HUDEP-2 (cell line): ENCODE measurements around the gene HIVEP3.

Experiments
- DNase-seq, 76 experiments: peaks; one replicate each; lab custom pipeline; 2025; ENCODE audit not compliant: unreplicated experiment in 76 of 76; lab: John Stamatoyannopoulos, UW

The HIVEP3 gene

GRCh38 chr1:41894808-41895483 is 23.8 kb downstream of the HIVEP3 start:
- no peak for DNase-seq

GRCh38 chr1:41894101-41894807 is 24.5 kb downstream of the HIVEP3 start:
- no peak for DNase-seq

DNA sequence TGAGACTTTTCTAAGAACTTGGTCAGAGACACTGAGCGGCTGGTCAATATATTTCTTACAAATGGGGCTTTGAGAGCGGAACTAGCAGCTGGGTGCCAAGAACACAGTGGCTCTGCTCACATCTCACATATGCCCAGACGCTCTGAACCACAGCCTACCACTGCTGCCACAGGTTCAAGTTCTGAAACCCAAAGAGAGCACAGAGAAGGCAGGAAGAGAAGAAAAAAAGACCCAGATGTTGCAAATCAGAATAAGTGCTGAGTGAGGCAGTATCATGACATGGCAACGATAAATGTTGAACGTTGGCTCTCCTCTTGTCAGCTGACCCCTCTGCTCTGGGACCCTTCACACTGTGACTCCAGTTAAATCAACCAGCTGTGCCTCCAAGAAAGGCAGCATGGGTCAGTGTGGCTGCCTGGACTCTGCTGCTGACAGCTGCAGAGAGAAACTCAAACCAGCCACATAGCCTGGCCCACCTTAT is 26.4 kb downstream of the HIVEP3 start:
- DNase-seq: no peak

DNA sequence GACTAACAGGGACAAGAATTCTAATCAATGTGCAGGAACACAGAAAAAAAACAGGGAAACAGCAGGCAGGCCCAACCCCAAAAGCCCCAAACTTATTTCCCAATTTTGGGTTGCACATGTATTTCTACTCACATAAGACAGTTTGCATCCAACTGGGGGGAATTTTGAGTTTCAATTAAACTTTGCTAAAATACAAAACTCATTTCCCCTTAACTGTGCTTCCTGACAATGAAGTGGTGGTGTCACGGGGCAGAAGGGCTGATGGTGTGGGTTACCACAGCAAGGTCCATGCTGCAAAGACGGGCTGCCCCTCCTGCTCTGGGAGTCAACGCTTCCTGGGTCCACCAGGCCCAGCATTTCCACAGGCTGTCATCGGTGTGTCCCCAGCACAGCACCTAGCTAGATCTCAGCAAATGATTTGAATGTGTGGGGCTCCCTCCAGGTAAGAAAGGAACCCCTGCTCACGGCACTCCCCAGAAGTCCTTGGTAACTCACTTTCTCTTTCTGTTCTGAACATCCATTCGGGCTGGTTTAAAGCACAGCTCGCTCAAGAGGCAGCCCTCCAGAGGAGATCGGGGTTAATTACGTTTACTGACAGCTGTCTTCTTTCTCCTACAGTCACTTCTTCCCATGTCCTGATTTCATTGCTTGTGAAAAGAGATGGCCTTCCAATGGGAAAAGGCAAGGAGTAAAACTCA is 27.4 kb downstream of the HIVEP3 start:
- peak in 1 of 76 experiments; percentile 8 for DNase-seq

GRCh38 chr1:41890825-41891198 is 27.9 kb downstream of the HIVEP3 start:
- DNase-seq: no peak

DNA sequence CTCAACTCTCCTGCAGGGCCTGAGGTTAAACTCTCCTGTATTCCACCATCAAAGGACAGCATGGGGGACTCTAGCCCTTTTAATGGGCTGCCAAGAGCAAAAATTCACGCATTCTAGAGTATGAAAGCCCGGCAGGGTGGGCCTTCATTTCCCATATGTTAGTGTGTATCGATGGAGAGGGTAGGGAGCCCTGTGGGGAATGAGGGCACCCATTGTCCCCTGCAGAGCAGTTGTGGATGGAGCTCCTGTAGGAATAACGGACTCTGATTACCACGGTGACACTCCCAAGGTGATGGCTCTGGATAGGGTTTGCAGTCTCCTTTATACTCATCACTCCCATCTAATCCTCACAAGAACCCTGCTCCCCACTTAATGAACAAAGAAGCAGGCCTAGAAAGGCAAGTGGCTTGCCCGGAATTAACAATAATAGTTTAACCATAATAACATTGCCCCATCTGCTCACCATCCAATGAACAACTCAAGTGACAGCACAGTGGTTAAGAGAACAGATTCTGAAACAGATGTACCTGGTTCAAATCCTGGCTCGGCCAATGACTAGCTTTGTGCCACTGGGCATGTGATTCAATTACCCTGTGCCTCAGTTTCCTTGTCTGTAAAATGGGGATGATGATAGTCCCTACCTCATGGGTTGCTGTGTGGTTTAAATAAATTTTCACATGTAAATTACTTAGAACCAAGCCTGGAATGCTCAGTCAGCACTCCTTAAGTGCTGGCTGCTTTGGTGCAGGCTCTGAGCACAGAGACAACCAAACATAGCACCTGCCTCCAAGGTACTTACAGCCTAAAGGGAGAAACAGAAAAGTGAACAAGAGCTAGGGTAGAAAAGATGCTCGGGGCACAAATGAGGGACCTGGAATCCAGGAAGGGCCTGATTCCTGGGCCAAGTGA is 29.0 kb downstream of the HIVEP3 start:
- DNase-seq: no peak

DNA sequence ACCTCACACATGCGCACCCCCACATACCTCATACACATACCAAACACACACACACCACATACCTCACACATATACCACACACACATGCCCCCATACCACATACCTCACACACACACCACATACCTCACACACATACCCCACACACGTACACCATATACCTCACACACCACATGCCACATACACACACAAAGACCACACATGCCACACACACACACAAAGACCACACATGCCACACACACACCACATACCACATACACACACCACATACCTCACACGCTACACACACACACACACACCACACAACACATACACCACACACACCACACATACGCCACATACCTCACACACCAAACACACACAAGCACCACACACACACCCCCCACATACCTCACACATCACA is 30.0 kb downstream of the HIVEP3 start:
- no peak for DNase-seq

DNA sequence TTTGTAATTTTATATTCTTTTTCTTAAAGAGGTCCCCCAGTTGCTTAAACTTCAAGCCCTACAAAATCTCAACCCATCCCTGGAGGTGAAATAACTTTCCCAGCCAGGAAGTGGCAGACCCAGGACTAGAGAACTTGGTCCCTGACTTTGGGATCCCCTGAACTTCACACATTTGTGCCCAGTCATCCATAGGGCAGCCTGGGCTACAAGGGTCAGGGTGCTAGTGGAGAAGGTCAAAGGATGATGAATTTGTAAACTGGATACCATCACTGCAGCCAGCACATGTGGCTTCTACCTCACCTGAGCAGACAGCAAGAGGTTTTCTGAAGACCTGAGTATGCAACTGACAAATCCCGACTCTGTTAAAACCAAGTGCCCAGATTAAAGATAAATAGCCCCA is 31.4 kb downstream of the HIVEP3 start:
- no peak for DNase-seq

DNA sequence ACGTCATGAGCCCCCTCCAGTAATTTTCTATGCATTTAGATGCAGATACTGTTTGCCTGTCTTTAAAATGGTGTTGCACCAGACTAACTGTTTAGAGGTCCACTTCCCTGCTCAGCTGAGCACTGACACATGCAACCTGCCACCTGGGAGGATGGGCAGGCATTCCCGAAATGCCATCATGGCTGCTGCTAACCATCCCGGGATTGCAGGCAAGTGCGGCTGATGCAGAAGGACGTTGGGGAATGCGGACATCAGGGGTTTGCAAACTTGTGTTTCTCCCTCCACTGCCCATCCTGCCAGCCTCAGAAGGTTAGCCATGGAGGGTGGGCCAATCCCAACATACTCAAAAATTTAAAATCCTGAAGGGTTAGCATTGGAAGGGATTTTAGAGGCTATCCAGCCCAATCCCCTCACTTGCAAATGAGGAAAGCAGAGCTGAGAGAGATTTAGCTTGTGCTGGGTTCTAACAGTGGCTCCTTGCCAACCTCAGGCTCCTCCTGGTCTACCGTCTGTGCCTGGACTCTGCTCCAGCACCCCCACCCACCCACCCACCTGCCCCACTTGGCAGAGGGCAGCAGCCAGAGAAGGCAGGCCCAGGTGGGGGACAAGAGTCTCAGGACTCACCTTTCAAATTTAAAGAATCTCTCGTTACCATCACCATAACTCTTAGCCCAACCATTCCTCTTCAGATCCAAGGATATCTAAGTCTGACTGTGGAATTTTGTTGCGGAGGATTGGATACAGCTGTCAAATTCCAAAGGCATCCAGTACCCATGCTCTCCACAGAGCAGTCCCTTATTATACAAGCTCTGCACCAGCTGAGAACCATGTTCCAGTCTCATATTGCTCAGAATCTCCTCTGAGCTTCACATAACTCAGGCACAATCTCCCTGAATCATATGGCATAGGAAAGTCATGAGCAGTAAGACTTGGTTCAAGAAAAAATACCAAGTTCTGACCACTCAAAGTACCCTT is 34.2 kb downstream of the HIVEP3 start:
- no peak for DNase-seq

DNA sequence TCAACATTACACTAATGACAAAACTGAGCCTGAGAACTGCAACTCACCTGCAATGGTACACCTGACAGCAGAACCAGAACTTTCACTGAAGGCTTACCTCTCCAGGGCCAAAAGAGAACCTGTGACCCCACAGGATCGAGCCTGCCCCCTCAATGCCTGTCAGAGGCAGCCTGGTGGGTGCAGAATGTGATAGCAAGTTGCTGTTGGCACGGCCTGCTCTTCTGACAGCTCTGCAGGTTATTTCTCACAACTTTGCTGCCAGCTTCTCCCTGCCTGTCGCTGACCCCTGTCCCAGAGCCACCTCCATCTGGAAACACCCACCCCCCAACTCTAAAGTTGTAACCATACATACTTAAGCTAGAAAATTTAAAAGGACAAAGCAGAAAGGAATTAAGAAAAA is 35.2 kb downstream of the HIVEP3 start:
- DNase-seq: peak in 2 of 76 experiments; percentile 8 to 13

DNA sequence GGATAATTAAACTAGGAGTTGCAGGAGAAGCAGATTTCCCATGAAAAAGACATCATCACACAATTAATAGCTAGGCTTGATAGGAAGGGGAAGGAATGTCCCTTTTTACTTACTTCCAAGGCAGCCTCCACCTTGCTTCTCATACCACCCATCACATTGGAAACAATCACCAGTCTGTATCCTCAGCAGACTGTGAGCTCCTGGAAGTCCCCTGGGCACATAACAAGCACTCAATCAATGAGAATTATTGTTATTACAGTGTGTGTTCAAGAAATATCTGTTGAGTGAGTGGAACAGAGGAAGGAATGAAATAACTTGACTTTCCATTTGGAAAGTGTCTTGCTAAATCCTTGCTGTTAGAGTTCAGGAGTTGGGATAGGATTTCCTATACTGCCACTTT is 36.2 kb downstream of the HIVEP3 start:
- peak in 2 of 76 experiments; percentile 5 to 39 for DNase-seq

- DNase-seq: peak in 55 of 76 experiments; percentile 5 to 82 (median 33)
These were observed 36.6 kb downstream of the HIVEP3 start for GRCh38 chr1:41882068-41882477.

DNA sequence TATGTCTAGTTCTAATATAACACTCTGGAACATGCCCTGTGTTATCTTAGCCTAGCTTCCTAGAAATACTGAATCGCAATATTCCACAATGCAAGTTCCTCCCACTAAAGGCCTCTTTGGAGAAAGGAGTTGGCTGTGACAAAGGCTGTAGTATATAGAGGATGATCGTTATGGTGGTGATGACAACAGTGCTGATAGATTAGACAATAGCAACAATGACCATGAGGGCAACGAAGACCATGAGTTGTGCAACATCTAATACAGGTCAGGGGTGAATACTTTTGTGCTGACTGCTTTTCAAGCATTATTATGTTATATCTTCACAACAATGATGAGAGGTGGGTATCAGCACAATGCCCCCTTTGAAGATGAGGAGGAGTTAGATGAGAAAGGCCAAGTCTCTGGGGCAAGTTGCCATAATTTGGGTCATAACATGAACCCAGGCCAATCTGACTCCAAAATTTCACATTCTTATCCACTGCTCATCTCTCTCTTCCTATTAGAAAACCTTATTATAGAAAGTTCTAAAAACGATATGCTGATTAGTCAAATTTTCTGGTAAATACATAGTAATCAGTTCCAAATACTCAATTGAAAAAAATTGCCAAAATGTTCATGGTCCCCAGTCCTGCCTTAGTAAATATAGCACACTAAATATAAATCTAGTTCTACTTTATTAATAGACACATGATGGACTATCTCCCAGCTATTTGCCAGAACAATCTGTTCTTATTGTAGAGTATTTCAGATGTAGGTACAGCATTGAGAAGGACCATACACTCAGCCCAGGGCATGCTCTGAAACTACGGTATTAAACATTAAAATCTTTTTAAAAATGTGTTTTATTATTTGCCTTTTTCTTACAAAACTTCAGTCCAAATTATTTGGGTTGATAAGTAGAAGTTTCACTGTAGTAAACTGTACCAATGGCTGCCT is 37.5 kb downstream of the HIVEP3 start:
- no peak for DNase-seq

DNA sequence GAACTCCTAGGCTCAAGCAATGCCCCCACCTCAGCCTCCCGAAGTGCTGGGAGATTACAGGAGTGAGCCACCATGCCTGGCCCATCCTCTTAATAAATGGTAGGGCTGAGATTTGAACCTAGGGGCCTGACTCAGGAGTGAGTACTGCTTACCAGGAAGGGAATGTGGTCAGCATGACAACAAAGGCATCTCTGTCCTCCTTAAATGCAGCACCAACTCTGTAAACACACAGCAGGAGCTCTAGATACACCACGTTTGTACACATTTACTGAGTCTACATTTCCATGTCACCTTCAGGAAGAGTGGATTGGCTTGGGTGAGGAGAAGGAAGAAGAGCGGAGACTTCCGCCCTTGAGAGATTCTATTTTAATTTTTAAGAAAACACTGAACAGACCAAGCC is 38.5 kb downstream of the HIVEP3 start:
- DNase-seq: no peak

DNA sequence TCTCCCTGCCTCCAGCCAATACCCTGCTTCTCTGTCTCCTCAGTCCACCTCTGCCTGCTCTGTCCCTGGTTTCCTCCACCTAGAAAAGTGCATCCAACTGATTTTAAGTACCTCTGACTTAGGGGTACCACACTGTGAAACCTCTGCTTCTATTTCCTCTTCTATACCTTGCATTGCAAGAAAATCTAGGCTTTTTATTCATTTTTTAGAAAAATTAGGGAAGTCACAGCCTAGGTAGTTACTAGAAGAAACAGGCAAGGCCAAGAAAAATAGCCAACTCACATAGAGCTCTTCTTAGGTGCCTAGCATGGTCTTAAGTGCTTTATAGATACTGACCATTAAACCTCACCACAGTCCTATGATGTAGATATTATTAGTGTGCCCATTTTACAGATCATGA is 39.1 kb downstream of the HIVEP3 start:
- no peak for DNase-seq

DNA sequence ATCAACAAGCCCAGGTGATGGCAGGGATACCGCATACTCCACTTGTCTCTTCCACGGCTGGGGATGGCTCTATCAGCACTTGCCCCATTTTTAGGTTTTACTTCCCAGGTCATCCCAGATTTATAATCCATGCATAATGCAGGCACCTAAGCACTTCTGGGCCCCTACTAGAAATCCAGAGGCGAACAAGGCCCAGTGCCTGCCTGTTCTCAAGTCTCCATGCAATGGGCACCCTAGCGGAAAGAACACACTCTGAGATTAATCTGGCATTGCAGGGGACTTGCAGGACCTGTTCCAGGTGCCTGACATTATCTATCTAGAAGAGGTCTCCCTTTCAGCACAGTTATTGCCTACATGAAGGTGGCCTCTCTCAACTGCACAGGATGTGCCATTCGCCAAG is 39.8 kb downstream of the HIVEP3 start:
- DNase-seq: no peak

- DNase-seq: no peak
These were observed 40.2 kb downstream of the HIVEP3 start for GRCh38 chr1:41878495-41878894.
